GM18508 (cell line): ENCODE measurements around the gene GSDME.

Experiments
- ATAC-seq: cut with Tn5 transposase; IDR thresholded peaks from one replicate; pipeline ENCODE4 v1.9.1; 2021; ENCODE audit warnings: moderate number of reproducible peaks; ENCODE audit not compliant: insufficient read depth, unreplicated experiment

The GSDME gene

GRCh38 chr7:24707988-24708615 lies 49.2 kb downstream of the GSDME start:
- ATAC-seq: no peak

GRCh38 chr7:24706211-24707170 lies 50.8 kb downstream of the GSDME start:
- no peak for ATAC-seq

GRCh38 chr7:24705461-24705954 lies 51.8 kb downstream of the GSDME start:
- no peak for ATAC-seq

- ATAC-seq: no peak
Observed at GRCh38 chr7:24704311-24704710, 53.0 kb downstream of the GSDME start.

- no peak for ATAC-seq
Observed at GRCh38 chr7:24703296-24703695, 54.0 kb downstream of the GSDME start.

- ATAC-seq: no peak
Observed at GRCh38 chr7:24702755-24703154, 54.5 kb downstream of the GSDME start.

GRCh38 chr7:24701261-24702235 lies 55.7 kb downstream of the GSDME start:
- no peak for ATAC-seq

- ATAC-seq: no peak
Observed at GRCh38 chr7:24700521-24701260, 56.6 kb downstream of the GSDME start.

- ATAC-seq: no peak
Observed at GRCh38 chr7:24698531-24699266, 58.6 kb downstream of the GSDME start.

- no peak for ATAC-seq
Observed at GRCh38 chr7:24697416-24697815, 59.8 kb downstream of the GSDME start.

- ATAC-seq: no peak
Observed at GRCh38 chr7:24692592-24692991, 64.7 kb downstream of the GSDME start.

- no peak for ATAC-seq
Observed at GRCh38 chr7:24690251-24690650, 67.0 kb downstream of the GSDME start.

GRCh38 chr7:24685708-24686107 lies 71.6 kb downstream of the GSDME start:
- no peak for ATAC-seq

- ATAC-seq: no peak
Observed at GRCh38 chr7:24670782-24671181, 86.5 kb downstream of the GSDME start.

- no peak for ATAC-seq
Observed at GRCh38 chr7:24669971-24670591, 87.2 kb downstream of the GSDME start.

GRCh38 chr7:24668927-24669635 lies 88.2 kb downstream of the GSDME start:
- no peak for ATAC-seq

- ATAC-seq: no peak
Observed at GRCh38 chr7:24665564-24666294, 91.5 kb downstream of the GSDME start.
